GM23248 (cell line): ENCODE measurements around the gene TMEM266. TPM values are rescaled to one million over a fixed set of nuclear protein-coding genes. Genes with fewer than 3 reads are reported as not detected.

ENCODE experiments used
- DNase-seq: peaks from one replicate; pipeline ENCODE4 v3.0.0-alpha.2; 2015
- H2AFZ ChIP-seq: fragments of 200-600 bp; sonication (generic); 2 replicates; pipeline ENCODE4 v1.6.1; 2016; ENCODE audit warnings: antibody characterized with exemption
- H3F3A ChIP-seq: fragments of 200-600 bp; sonication (generic); 2 replicates; pipeline ENCODE4 v1.6.1; 2016; ENCODE audit warnings: mild to moderate bottlenecking, antibody characterized with exemption, mixed run types; ENCODE audit not compliant: insufficient read depth
- H3K27ac ChIP-seq: fragments of 200-600 bp; sonication (generic); 2 replicates; pipeline ENCODE4 v1.5.1; 2016; ENCODE audit warnings: mild to moderate bottlenecking
- H3K27me3 ChIP-seq: fragments of 200-600 bp; sonication (generic); replicated peaks from 2 replicates; pipeline ENCODE4 v1.6.1; 2016; ENCODE audit warnings: mild to moderate bottlenecking; ENCODE audit not compliant: insufficient read depth
- H3K36me3 ChIP-seq: fragments of 200-600 bp; sonication (generic); 2 replicates; pipeline ENCODE4 v1.6.1; 2016; ENCODE audit warnings: low read depth, mild to moderate bottlenecking
- H3K4me1 ChIP-seq: fragments of 200-600 bp; sonication (generic); 2 replicates; pipeline ENCODE4 v1.6.1; 2016; ENCODE audit warnings: mild to moderate bottlenecking; ENCODE audit not compliant: insufficient read depth
- H3K4me2 ChIP-seq: fragments of 200-600 bp; sonication (generic); one replicate; pipeline ENCODE4 v1.6.1; 2016; ENCODE audit warnings: mild to moderate bottlenecking; ENCODE audit not compliant: unreplicated experiment
- H3K4me3 ChIP-seq: fragments of 200-600 bp; sonication (generic); 2 replicates; pipeline ENCODE4 v1.5.1; 2016; ENCODE audit warnings: mild to moderate bottlenecking
- H3K79me2 ChIP-seq: fragments of 200-600 bp; sonication (generic); 2 replicates; pipeline ENCODE4 v1.6.1; 2016; ENCODE audit warnings: mild to moderate bottlenecking; ENCODE audit not compliant: insufficient read depth
- H3K9ac ChIP-seq: fragments of 200-600 bp; sonication (generic); 2 replicates; pipeline ENCODE4 v1.6.1; 2016; ENCODE audit warnings: mild to moderate bottlenecking
- H3K9me2 ChIP-seq: fragments of 200-600 bp; sonication (generic); 2 replicates; pipeline ENCODE4 v1.6.1; 2016; ENCODE audit warnings: mixed run types, mild to moderate bottlenecking, moderate library complexity; ENCODE audit not compliant: insufficient read depth
- H3K9me3 ChIP-seq: fragments of 200-600 bp; sonication (generic); one replicate; pipeline ENCODE4 v1.6.1; 2017; ENCODE audit warnings: low read depth
- H4K20me1 ChIP-seq: fragments of 200-600 bp; sonication (generic); 2 replicates; pipeline ENCODE4 v1.6.0; 2016; ENCODE audit not compliant: insufficient read depth
- EZH2 ChIP-seq: fragments of 200-600 bp; sonication (generic); IDR thresholded peaks from 2 replicates; pipeline ENCODE4 v1.6.1; 2018; ENCODE audit warnings: antibody characterized with exemption, mild to moderate bottlenecking; ENCODE audit not compliant: insufficient read depth, poor library complexity, severe bottlenecking
- EZH2phosphoT487 ChIP-seq: fragments of 200-600 bp; sonication (generic); IDR thresholded peaks from 2 replicates; pipeline ENCODE4 v1.6.1; 2018; ENCODE audit warnings: antibody characterized with exemption, moderate library complexity, mild to moderate bottlenecking, low read depth; ENCODE audit not compliant: insufficient read depth
- WGBS, 2 experiments: methylation state at CpG; one replicate each; pipeline ENCODE4 v1.1.6; 2015 to 2017; ENCODE audit warnings: low lambda C conversion rate in 2 of 2, low coverage in 1 of 2; ENCODE audit errors: missing lambda C conversion rate in 2 of 2; 5-methylcytosine and 5-hydroxymethylcytosine counted together
- in situ Hi-C: fragments of 300-500 bp; cut with MboI; formaldehyde crosslinking; loops from 2 replicates; pipeline ENCODE4 v1.15.0; 2020
- polyA plus RNA-seq: library from polyadenylated mRNA; unstranded; fragments of >200 nt; fragmentation: Nextera tagmentation; extraction: Ambion mirVana; gene quantifications from 2 replicates; pipeline ENCODE4 v1.2.1, GENCODE V29; 2016
- total RNA-seq: library from RNA; depleted of rRNA; stranded (reverse); fragments of >200 nt; shearing (Covaris generic); gene quantifications from 2 replicates; pipeline ENCODE4 v1.2.3, GENCODE V29; 2014

Gene TMEM266
- total and polyA plus RNA-seq, 2 experiments from 2014 or later: not detected

- Histone ChIP-seq H3K9ac (no peak overlapping the region), H3F3A (peaks cover 14% of the 10 kb centered on the region), H3K9me3 (no peaks in the 10 kb centered on the region), H3K4me1 (peaks cover 9% of the 10 kb centered on the region), H2AFZ (no peak overlapping the region), H3K9me2 (no peaks in the 10 kb centered on the region), H3K27ac (no peak overlapping the region), H3K79me2 (no peaks in the 10 kb centered on the region), H3K4me3 (no peak overlapping the region), H3K36me3 (no peaks in the 10 kb centered on the region), H3K27me3 (no peaks in the 10 kb centered on the region), H3K4me2 (no peak overlapping the region), H4K20me1 (no peaks in the 10 kb centered on the region)
- no peak for TF ChIP-seq EZH2
- TF ChIP-seq EZH2phosphoT487: no peak
- WGBS, 2 experiments: 76 to 77% methylated on average over 10 of the region's 10 CpGs
- no peak for DNase-seq
- in situ Hi-C loops: no loop called here
Observed at GRCh38 chr15:76158226-76158625, 98.4 kb downstream of the TMEM266 start.

DNA sequence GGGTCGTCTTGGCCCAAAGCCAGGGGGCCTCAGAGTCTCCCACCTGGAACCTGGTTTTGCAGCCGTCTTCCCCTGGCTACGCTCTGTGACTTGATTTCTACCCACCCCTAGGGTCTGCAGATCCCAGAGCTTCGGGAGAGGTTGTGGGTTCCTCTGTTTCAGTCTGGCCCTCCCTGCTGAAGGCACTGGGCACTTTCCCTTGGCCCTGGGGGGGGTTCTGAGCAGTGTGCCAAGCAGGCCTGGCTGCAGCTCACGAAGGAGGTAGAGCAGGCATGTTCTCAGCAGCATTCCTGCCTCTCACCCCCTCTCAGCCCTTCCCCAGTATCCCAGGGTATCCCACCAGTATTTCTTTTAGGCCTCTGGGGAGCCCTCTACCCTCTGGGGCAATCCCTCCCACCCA lies 99.0 kb downstream of the TMEM266 start:
- Histone ChIP-seq H3K36me3 (no peaks in the 10 kb centered on the region), H3K27ac (no peak overlapping the region), H4K20me1 (no peaks in the 10 kb centered on the region), H3K27me3 (no peaks in the 10 kb centered on the region), H2AFZ (no peak overlapping the region), H3K79me2 (no peaks in the 10 kb centered on the region), H3K9ac (no peak overlapping the region), H3K4me3 (no peak overlapping the region), H3K4me2 (no peak overlapping the region), H3K9me2 (no peaks in the 10 kb centered on the region), H3K9me3 (no peaks in the 10 kb centered on the region), H3F3A (peaks cover 14% of the 10 kb centered on the region), H3K4me1 (peaks cover 10% of the 10 kb centered on the region)
- no peak for DNase-seq
- in situ Hi-C loops: no loop called here
- WGBS, 2 experiments: 60 to 68% methylated on average over 5 of the region's 5 CpGs
- TF ChIP-seq EZH2 (no peak), EZH2phosphoT487 (no peak)

GRCh38 chr15:76159282-76159681 lies 99.5 kb downstream of the TMEM266 start:
- Histone ChIP-seq H3F3A (peaks cover 14% of the 10 kb centered on the region), H3K9me2 (no peaks in the 10 kb centered on the region), H3K4me3 (no peak overlapping the region), H2AFZ (no peak overlapping the region), H3K79me2 (no peaks in the 10 kb centered on the region), H3K27ac (no peak overlapping the region), H3K9ac (no peak overlapping the region), H4K20me1 (no peaks in the 10 kb centered on the region), H3K36me3 (no peaks in the 10 kb centered on the region), H3K9me3 (no peaks in the 10 kb centered on the region), H3K27me3 (no peaks in the 10 kb centered on the region), H3K4me2 (no peak overlapping the region), H3K4me1 (peaks cover 10% of the 10 kb centered on the region)
- DNase-seq: no peak
- WGBS, 2 experiments: 82 to 86% methylated on average over 5 of the region's 5 CpGs
- in situ Hi-C loops: no loop called here
- no peak for TF ChIP-seq EZH2phosphoT487

DNA sequence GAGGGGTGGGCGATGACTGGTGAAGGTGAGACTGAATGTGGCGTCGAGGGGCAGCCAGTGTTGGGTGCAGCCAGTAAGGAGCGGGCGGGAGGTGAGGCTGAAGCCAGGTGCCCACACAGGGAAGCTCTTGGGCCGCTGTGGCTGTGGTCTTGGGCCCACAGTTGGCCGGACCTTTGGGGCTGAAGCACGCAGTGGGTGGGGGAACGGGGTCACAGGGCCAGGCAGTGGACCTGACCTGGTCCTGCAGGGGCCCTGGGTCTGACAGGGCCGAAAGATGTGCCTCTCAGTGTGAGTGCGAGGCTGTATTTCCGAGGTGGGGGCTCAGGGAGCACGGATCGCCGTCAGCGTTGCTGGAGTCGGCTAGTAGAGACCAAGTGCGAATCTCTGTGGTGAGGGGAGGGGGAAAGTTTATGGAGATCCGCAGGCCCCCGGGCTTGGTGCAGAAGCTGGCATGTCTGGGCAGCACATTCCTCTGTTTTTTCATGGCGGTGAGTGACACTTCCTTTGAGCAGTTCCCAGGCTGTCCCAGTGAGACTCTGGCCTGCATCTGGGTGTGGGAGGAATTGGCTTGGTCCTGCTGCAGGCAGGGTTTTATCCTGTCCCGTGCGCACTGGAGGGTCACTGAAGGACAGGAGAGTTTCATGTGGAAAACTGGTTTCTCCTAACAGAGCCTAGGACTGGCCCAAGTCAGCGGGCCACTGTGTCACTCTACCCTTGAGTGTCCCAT lies 100.8 kb downstream of the TMEM266 start:
- WGBS, 2 experiments: 53 to 59% methylated on average over 20 to 24 of the region's 24 CpGs
- peak; percentile 18 for DNase-seq
- no peaks in the 10 kb centered on the region for H3K27me3 ChIP-seq
- no peaks in the 10 kb centered on the region for H3K79me2 ChIP-seq
- TF ChIP-seq EZH2: no peak
- no peak for TF ChIP-seq EZH2phosphoT487
- H3F3A ChIP-seq: peaks cover 10% of the 10 kb centered on the region
- no peaks in the 10 kb centered on the region for H4K20me1 ChIP-seq
- no peaks in the 10 kb centered on the region for H3K9me2 ChIP-seq
- H3K4me1 ChIP-seq: peaks cover 10% of the 10 kb centered on the region
- H3K4me3 ChIP-seq: no peak overlapping the region
- H3K9ac ChIP-seq: no peak overlapping the region
- H3K9me3 ChIP-seq: no peaks in the 10 kb centered on the region
- H3K4me2 ChIP-seq: no peak overlapping the region
- no peak overlapping the region for H3K27ac ChIP-seq
- no peaks in the 10 kb centered on the region for H3K36me3 ChIP-seq
- no peak overlapping the region for H2AFZ ChIP-seq
- in situ Hi-C loops: no loop called here
